Upper lobe of left lung (tissue), 6 donors: ENCODE measurements around the gene BABAM2. TPM values are rescaled to one million over a fixed set of nuclear protein-coding genes. Genes with fewer than 3 reads are reported as not detected.
A peak's percentile ranks its signal among the peaks of the same experiment; 100 is the strongest.

Source experiments
- ATAC-seq, 2 donors: fragments of 200-7000 bp; cut with Tn5 transposase; one replicate each; pipeline ENCODE4 v1.9.1; 2022; ENCODE audit warnings: mild to moderate bottlenecking in 2 of 2, moderate library complexity in 2 of 2; ENCODE audit not compliant: low FRiP score in 2 of 2
- DNase-seq, 2 donors: peaks; one replicate each; pipeline ENCODE4 v3.0.0-alpha.2; 2019 to 2020
- H3K27ac ChIP-seq, 4 donors: fragments of 200-600 bp; sonication (generic); one replicate each; pipeline ENCODE4 v1.5.1; 2016 to 2019
- H3K27me3 ChIP-seq, 4 donors: fragments of 200-600 bp; sonication (generic); one replicate each; pipeline ENCODE4 v1.5.1; 2017 to 2019
- H3K36me3 ChIP-seq, 4 donors: fragments of 200-600 bp; sonication (generic); one replicate each; pipeline ENCODE4 v1.5.1; 2016 to 2019
- H3K4me1 ChIP-seq, 4 donors: fragments of 200-600 bp; sonication (generic); one replicate each; pipeline ENCODE4 v1.5.1; 2018 to 2019
- H3K4me3 ChIP-seq, 4 donors: fragments of 200-600 bp; sonication (generic); one replicate each; pipeline ENCODE4 v1.5.1; 2017 to 2019; ENCODE audit warnings: mild to moderate bottlenecking in 2 of 4, moderate library complexity in 1 of 4
- H3K9me3 ChIP-seq, 4 donors: fragments of 200-600 bp; sonication (generic); one replicate each; pipeline ENCODE4 v1.5.1; 2018 to 2019
- CTCF ChIP-seq, 6 experiments: fragments of 450-650 bp in 4 of 6; fragments of 200-600 bp in 2 of 6; sonication (generic) in 2 of 6; IDR thresholded peaks; one replicate each; pipeline ENCODE4 v1.5.1; 2016 to 2019; ENCODE audit warnings: antibody characterized with exemption in 6 of 6
- EP300 ChIP-seq, 4 donors: sonication (generic); formaldehyde crosslinking; IDR thresholded peaks; one replicate each; pipeline ENCODE4 v1.5.1; 2017; ENCODE audit warnings: antibody characterized with exemption in 4 of 4, control low read depth in 2 of 4
- POLR2A ChIP-seq, 4 donors: fragments of 450-650 bp; IDR thresholded peaks; one replicate each; pipeline ENCODE4 v1.5.1; 2016 to 2017; ENCODE audit warnings: antibody characterized with exemption in 4 of 4, mild to moderate bottlenecking in 2 of 4
- POLR2AphosphoS5 ChIP-seq, 2 donors: sonication (generic); formaldehyde crosslinking; IDR thresholded peaks; one replicate each; pipeline ENCODE4 v1.5.1; 2017; ENCODE audit warnings: antibody characterized with exemption in 2 of 2
- WGBS, 2 donors: methylation state at CpG; one replicate each; pipeline ENCODE4 v1.1.5; 2017 to 2018; 5-methylcytosine and 5-hydroxymethylcytosine counted together
- total RNA-seq, 6 donors: library from RNA; depleted of rRNA in 4 of 6; stranded (reverse); fragments of >200 nt in 4 of 6; gene quantifications; one replicate each; pipeline versions ENCODE4 v1.1.0 to v1.2.1, GENCODE V29; 2016 to 2021
- donor health status: DM: no; HTN: no; CAD: no; lungs with moderate emphysema.
- donor health status: DM: no; HTN: yes; CAD: no; lungs with severe emphysema.

BABAM2 gene
- total RNA-seq, 6 donors from 2014 or later: 23.0 to 44.0 (median 38.2) TPM

GRCh38 chr2:27993402-27993787 is 102.9 kb downstream of the BABAM2 start:
- peaks cover 0 to 10% (median 3%) of the 10 kb centered on the region in 4 donors for H3K4me1 ChIP-seq
- WGBS, 2 donors: 59 to 70% methylated on average over 1 of the region's 1 CpG
- H3K27ac ChIP-seq: no peak overlapping the region
- H3K27me3 ChIP-seq: no peaks in the 10 kb centered on the region
- DNase-seq (no peak), ATAC-seq (peak in 1 of 2 donors; percentile 38)
- TF ChIP-seq POLR2A (IDR thresholded peaks at IDR 0.05) (no peak), EP300 (IDR thresholded peaks at IDR 0.05) (no peak), CTCF (IDR thresholded peaks at IDR 0.05) (no peak), POLR2AphosphoS5 (IDR thresholded peaks at IDR 0.05) (no peak)
- no peaks in the 10 kb centered on the region for H3K36me3 ChIP-seq
- no peaks in the 10 kb centered on the region for H3K9me3 ChIP-seq
- no peak overlapping the region for H3K4me3 ChIP-seq

- Histone ChIP-seq H3K4me1 (peaks cover 0 to 10% (median 2%) of the 10 kb centered on the region in 4 donors), H3K27me3 (no peaks in the 10 kb centered on the region), H3K27ac (no peak overlapping the region), H3K4me3 (no peak overlapping the region), H3K9me3 (no peaks in the 10 kb centered on the region), H3K36me3 (no peaks in the 10 kb centered on the region)
- TF ChIP-seq CTCF (IDR thresholded peaks at IDR 0.05): no peak
- no peak for TF ChIP-seq POLR2A (IDR thresholded peaks at IDR 0.05)
- no peak for TF ChIP-seq EP300 (IDR thresholded peaks at IDR 0.05)
- TF ChIP-seq POLR2AphosphoS5 (IDR thresholded peaks at IDR 0.05): no peak
- ATAC-seq (no peak), DNase-seq (no peak)
- WGBS, 2 donors: 91 to 95% methylated on average over 5 of the region's 5 CpGs
These were observed 103.6 kb downstream of the BABAM2 start for GRCh38 chr2:27993950-27994728.

- H3K27me3 ChIP-seq: no peaks in the 10 kb centered on the region
- no peak overlapping the region for H3K27ac ChIP-seq
- no peaks in the 10 kb centered on the region for H3K9me3 ChIP-seq
- H3K36me3 ChIP-seq: no peaks in the 10 kb centered on the region
- WGBS, 2 donors: 70 to 88% methylated on average over 5 of the region's 5 CpGs
- ATAC-seq (no peak), DNase-seq (no peak)
- H3K4me3 ChIP-seq: no peak overlapping the region
- peaks cover 0 to 6% (median 2%) of the 10 kb centered on the region in 4 donors for H3K4me1 ChIP-seq
- TF ChIP-seq EP300 (IDR thresholded peaks at IDR 0.05) (no peak), POLR2A (IDR thresholded peaks at IDR 0.05) (no peak), CTCF (IDR thresholded peaks at IDR 0.05) (no peak), POLR2AphosphoS5 (IDR thresholded peaks at IDR 0.05) (no peak)
These were observed 105.8 kb downstream of the BABAM2 start for GRCh38 chr2:27996156-27996922.

GRCh38 chr2:28000287-28000686 is 109.8 kb downstream of the BABAM2 start:
- Histone ChIP-seq H3K27ac (no peak overlapping the region), H3K27me3 (no peaks in the 10 kb centered on the region), H3K4me3 (no peak overlapping the region), H3K4me1 (peaks cover 0 to 6% (median 0%) of the 10 kb centered on the region in 4 donors), H3K36me3 (no peaks in the 10 kb centered on the region), H3K9me3 (no peaks in the 10 kb centered on the region)
- TF ChIP-seq CTCF (IDR thresholded peaks at IDR 0.05) (no peak), POLR2AphosphoS5 (IDR thresholded peaks at IDR 0.05) (no peak), POLR2A (IDR thresholded peaks at IDR 0.05) (no peak), EP300 (IDR thresholded peaks at IDR 0.05) (no peak)
- DNase-seq: no peak
- ATAC-seq: no peak
